Activated T-helper 17 cell treated with anti-CD3 and anti-CD28 coated beads, Interleukin-2, amount 50 U/mL, for 72 hours (primary cell): Measurements from ENCODE around the gene TUFT1. TPM values are rescaled to one million over a fixed set of nuclear protein-coding genes. Genes with fewer than 3 reads are reported as not detected.

ENCODE experiments used
- ATAC-seq: fragments of 150-1000 bp; cut with Tn5 transposase; replicated peaks from 2 replicates; pipeline ENCODE4 v1.10.0; 2021; ENCODE audit warnings: mild to moderate bottlenecking, moderate library complexity
- H3K27ac Mint-ChIP-seq: one replicate; pipeline ENCODE4 v1.8.0; 2022; ENCODE audit warnings: mixed read lengths
- H3K27me3 Mint-ChIP-seq: one replicate; pipeline ENCODE4 v1.8.0; 2022; ENCODE audit warnings: mixed read lengths
- H3K36me3 Mint-ChIP-seq: one replicate; pipeline ENCODE4 v1.8.0; 2022; ENCODE audit warnings: low read depth, mild to moderate bottlenecking, mixed read lengths
- H3K4me1 Mint-ChIP-seq: one replicate; pipeline ENCODE4 v1.8.0; 2022; ENCODE audit warnings: mixed read lengths
- H3K4me3 Mint-ChIP-seq: one replicate; pipeline ENCODE4 v1.8.0; 2022; ENCODE audit warnings: mild to moderate bottlenecking, mixed read lengths
- H3K9me3 Mint-ChIP-seq: one replicate; pipeline ENCODE4 v1.8.0; 2022; ENCODE audit warnings: mixed read lengths
- total RNA-seq, 2 donors: library from RNA; stranded (reverse); gene quantifications; one replicate each; pipeline ENCODE4 v1.2.3, GENCODE V29; 2022

TUFT1 gene, protein sequence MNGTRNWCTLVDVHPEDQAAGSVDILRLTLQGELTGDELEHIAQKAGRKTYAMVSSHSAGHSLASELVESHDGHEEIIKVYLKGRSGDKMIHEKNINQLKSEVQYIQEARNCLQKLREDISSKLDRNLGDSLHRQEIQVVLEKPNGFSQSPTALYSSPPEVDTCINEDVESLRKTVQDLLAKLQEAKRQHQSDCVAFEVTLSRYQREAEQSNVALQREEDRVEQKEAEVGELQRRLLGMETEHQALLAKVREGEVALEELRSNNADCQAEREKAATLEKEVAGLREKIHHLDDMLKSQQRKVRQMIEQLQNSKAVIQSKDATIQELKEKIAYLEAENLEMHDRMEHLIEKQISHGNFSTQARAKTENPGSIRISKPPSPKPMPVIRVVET
- 1 to 10 TPM; 3.7 to 5.8 TPM for total RNA-seq

DNA sequence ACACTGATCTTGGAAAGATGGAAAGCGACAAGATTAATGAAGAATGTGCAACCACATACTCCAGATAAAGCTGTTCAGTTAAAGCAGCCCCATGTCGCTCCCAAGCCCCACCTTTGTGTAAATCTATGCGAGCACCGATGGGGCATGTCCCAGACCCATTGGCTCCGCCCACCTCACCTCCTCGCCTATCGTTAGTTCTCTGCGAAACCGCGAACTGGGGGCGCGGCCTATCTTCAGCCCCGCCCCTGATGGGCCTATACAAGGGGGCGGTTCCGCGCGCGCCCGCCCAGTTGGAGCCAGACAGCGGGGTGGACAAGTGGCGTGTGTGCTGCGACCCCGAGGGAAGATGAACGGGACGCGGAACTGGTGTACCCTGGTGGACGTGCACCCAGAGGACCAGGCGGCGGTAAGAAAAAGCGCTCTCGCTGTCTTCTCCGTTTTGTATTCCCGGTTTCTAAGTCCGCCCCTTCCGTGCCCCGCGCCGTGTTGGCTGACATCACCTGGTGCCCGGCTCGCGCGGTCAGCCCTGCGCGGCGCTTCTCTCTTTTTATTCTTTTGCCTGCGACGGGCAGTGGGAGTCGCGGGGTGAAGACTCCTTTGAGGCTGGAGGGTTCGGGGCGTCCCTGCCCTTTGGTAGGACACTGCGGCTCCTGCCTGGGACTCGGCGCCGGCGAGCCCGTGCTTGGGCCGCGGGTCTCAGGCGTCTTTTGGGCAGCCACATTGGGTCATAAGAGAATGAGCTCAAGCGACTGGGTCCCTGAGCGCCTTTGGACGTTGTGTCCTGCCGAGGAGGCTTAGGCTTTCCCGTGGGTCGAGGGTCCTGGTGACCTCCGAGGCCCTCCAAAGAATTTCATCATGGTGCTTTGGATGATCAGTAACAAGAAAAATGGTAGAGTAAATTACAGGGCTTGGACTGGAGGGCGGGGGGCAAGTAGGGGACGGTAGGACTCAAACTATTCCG is at the start of gene TUFT1:
TSS of gene TUFT1 (plus strand) at position 289 of the 961 bp plus-strand sequence. CDS start at position 347, 58 bp downstream.
- H3K36me3 Mint-ChIP-seq, result no peaks in the 10 kb centered on the region
- peak; percentile 98 for ATAC-seq
- H3K27me3 Mint-ChIP-seq, result no peaks in the 10 kb centered on the region
- H3K9me3 Mint-ChIP-seq, result no peaks in the 10 kb centered on the region
- H3K4me3 Mint-ChIP-seq, result peak within 1 kb of the TSS; percentile 95
- peaks cover 12% of the 10 kb centered on the region for H3K4me1 Mint-ChIP-seq
- peak within 1 kb of the TSS; percentile 85 for H3K27ac Mint-ChIP-seq

DNA sequence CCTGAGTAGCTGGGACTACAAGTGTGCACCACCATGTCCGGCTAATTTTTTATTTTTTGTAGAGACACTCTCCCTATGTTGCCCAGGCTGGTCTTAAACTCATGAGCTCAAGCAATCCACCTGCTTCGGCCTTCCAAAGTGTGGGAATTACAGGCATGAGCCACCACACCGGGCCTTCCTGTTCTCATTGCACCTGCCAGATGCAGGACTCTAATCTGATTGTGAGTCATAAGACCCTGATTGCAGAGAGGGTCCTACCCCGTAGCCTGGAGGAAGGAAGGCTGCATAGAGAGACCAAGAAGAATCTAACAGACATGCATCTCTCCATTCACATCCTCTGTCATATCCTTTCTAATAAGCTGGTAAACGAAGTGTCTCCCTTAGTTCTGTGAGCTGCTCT is 48.5 kb upstream of the TUFT1 start:
- Mint-ChIP-seq H3K36me3 (no peaks in the 10 kb centered on the region), H3K4me1 (peaks cover 6% of the 10 kb centered on the region), H3K9me3 (no peaks in the 10 kb centered on the region), H3K27ac (no peak overlapping the region), H3K4me3 (no peak overlapping the region), H3K27me3 (no peaks in the 10 kb centered on the region)
- ATAC-seq, result no peak

DNA sequence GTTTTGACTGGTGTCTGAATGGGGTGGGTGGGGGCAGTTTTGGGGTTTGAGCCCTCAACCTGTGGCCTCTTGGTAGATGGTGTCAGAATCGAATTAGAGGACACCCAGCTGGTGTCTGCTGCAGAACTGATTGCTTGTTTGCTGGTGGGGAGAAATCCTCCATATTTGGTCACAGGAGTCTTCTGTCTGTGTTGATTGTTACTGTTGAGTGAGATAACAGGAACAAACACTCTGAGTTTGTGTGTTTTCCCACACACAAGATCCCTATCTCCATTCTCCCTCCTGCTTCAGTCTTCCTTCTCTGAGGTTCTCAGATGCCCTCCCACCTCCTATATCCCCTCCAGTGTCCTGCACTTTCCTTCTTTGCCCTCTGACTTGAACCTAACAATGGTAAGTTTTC is 48.0 kb upstream of the TUFT1 start:
- Mint-ChIP-seq H3K4me3 (no peak overlapping the region), H3K4me1 (peaks cover 6% of the 10 kb centered on the region), H3K36me3 (no peaks in the 10 kb centered on the region), H3K27me3 (no peaks in the 10 kb centered on the region), H3K27ac (no peak overlapping the region), H3K9me3 (no peaks in the 10 kb centered on the region)
- ATAC-seq, result no peak

DNA sequence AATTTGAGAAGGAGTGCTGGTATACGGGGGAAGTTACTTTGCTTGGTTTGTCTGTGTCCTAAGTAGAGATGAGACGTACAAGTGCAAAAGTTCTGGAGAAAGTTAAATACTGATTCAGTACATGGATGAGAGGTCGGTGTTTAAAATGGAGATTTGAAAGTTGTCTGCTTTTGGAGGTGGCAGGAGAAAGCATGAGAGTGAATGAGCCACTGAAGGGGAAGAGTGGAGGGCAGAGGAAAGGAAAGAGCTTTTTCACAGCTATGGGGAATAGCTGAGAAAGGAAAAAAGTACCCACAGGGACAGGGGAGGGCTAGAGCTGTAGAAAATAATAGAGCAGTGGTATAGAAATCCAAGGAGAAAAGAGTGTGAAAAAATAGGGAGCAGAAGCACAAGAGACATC is 47.1 kb upstream of the TUFT1 start:
- no peak for ATAC-seq
- Mint-ChIP-seq H3K9me3 (no peaks in the 10 kb centered on the region), H3K36me3 (no peaks in the 10 kb centered on the region)

DNA sequence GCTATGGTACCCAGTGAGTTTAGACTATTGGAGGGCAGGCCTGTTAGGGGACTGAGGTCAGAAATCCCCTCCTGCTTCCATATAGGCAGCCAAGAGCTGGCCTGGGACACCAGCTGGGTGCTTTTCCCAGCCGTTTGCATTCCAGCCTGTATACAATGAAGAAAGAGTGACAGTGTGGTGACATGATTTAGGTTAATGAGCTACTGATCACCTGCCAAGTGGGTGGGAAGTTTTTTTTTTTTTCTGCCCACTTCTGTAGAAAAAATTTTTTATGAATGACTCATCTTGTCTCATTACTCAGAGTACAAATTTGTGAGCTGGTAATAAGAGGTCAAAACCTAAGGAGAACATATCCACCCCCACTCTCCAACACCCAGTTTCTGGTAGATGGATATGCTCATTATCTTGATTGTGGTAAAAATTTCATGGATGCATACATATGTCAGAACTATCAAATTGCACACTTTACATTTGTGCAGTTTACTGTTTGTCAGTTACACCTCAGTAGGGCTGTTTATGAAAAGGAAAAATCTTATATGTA is 45.3 kb upstream of the TUFT1 start:
- ATAC-seq, result peak; percentile 91
- no peaks in the 10 kb centered on the region for H3K27me3 Mint-ChIP-seq

More for the DNA sequence above, 47.1 kb upstream of the TUFT1 start:
- H3K4me1 Mint-ChIP-seq, result peaks cover 6% of the 10 kb centered on the region
- no peak overlapping the region for H3K27ac Mint-ChIP-seq
- H3K4me3 Mint-ChIP-seq, result no peak overlapping the region
- no peaks in the 10 kb centered on the region for H3K27me3 Mint-ChIP-seq

GRCh38 chr1:151495316-151495715 is 44.8 kb upstream of the TUFT1 start:
- H3K27me3 Mint-ChIP-seq, result no peaks in the 10 kb centered on the region
- H3K4me3 Mint-ChIP-seq, result no peak overlapping the region
- no peaks in the 10 kb centered on the region for H3K9me3 Mint-ChIP-seq
- peaks cover 6% of the 10 kb centered on the region for H3K4me1 Mint-ChIP-seq
- ATAC-seq, result no peak
- H3K27ac Mint-ChIP-seq, result no peak overlapping the region
- H3K36me3 Mint-ChIP-seq, result no peaks in the 10 kb centered on the region

More for the DNA sequence above, 45.3 kb upstream of the TUFT1 start:
- Mint-ChIP-seq H3K4me3 (no peak overlapping the region), H3K36me3 (no peaks in the 10 kb centered on the region), H3K9me3 (no peaks in the 10 kb centered on the region), H3K4me1 (peaks cover 6% of the 10 kb centered on the region), H3K27ac (no peak overlapping the region)

GRCh38 chr1:151499365-151499764 is 40.7 kb upstream of the TUFT1 start:
- Mint-ChIP-seq H3K9me3 (no peaks in the 10 kb centered on the region), H3K4me3 (no peak overlapping the region), H3K27me3 (no peaks in the 10 kb centered on the region), H3K4me1 (peaks cover 6% of the 10 kb centered on the region), H3K36me3 (no peaks in the 10 kb centered on the region), H3K27ac (no peak overlapping the region)
- no peak for ATAC-seq

DNA sequence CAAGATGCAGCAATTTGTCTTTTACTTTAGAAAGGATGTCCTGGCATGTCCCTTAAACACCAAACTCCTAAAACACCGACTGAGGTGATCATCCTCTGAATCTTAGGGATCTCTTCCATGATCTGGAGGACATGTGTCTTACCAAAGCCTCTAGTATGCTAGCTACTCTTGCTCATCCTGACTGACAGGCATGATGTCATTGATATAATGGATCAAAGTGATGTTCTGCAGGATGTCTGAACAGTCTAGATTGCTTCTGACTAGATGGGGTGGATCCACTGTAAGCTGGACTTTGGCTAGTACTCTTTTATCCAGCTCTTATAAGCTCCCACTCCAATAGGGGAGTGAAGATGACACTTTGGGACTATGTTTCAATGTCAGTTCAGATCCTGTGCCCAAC is 40.2 kb upstream of the TUFT1 start:
- Mint-ChIP-seq H3K27ac (no peak overlapping the region), H3K27me3 (no peaks in the 10 kb centered on the region), H3K4me1 (peaks cover 2% of the 10 kb centered on the region), H3K9me3 (no peaks in the 10 kb centered on the region), H3K36me3 (no peaks in the 10 kb centered on the region), H3K4me3 (no peak overlapping the region)
- ATAC-seq, result no peak

GRCh38 chr1:151501474-151501873 is 38.6 kb upstream of the TUFT1 start:
- Mint-ChIP-seq H3K27ac (no peak overlapping the region), H3K36me3 (no peaks in the 10 kb centered on the region), H3K4me1 (no peaks in the 10 kb centered on the region), H3K4me3 (no peak overlapping the region), H3K27me3 (no peaks in the 10 kb centered on the region), H3K9me3 (no peaks in the 10 kb centered on the region)
- ATAC-seq, result no peak

GRCh38 chr1:151502035-151502700 is 37.9 kb upstream of the TUFT1 start:
- no peak for ATAC-seq

GRCh38 chr1:151502859-151503780 is 37.0 kb upstream of the TUFT1 start:
- no peak overlapping the region for H3K27ac Mint-ChIP-seq
- H3K4me1 Mint-ChIP-seq, result peaks cover 5% of the 10 kb centered on the region
- peak; percentile 46 for ATAC-seq

More at GRCh38 chr1:151502035-151502700, 37.9 kb upstream of the TUFT1 start:
- H3K27me3 Mint-ChIP-seq, result no peaks in the 10 kb centered on the region
- H3K9me3 Mint-ChIP-seq, result no peaks in the 10 kb centered on the region
- H3K4me1 Mint-ChIP-seq, result peaks cover 2% of the 10 kb centered on the region
- H3K27ac Mint-ChIP-seq, result no peak overlapping the region
- H3K4me3 Mint-ChIP-seq, result no peak overlapping the region
- no peaks in the 10 kb centered on the region for H3K36me3 Mint-ChIP-seq

GRCh38 chr1:151504252-151504651 is 35.9 kb upstream of the TUFT1 start:
- H3K4me1 Mint-ChIP-seq, result peaks cover 5% of the 10 kb centered on the region
- no peaks in the 10 kb centered on the region for H3K36me3 Mint-ChIP-seq
- ATAC-seq, result no peak
- H3K27me3 Mint-ChIP-seq, result no peaks in the 10 kb centered on the region
- no peak overlapping the region for H3K27ac Mint-ChIP-seq
- no peaks in the 10 kb centered on the region for H3K9me3 Mint-ChIP-seq
- no peak overlapping the region for H3K4me3 Mint-ChIP-seq

More at GRCh38 chr1:151502859-151503780, 37.0 kb upstream of the TUFT1 start:
- Mint-ChIP-seq H3K4me3 (no peak overlapping the region), H3K9me3 (no peaks in the 10 kb centered on the region), H3K36me3 (no peaks in the 10 kb centered on the region), H3K27me3 (no peaks in the 10 kb centered on the region)

- Mint-ChIP-seq H3K27ac (no peak overlapping the region), H3K27me3 (no peaks in the 10 kb centered on the region), H3K36me3 (no peaks in the 10 kb centered on the region), H3K9me3 (no peaks in the 10 kb centered on the region), H3K4me3 (no peak overlapping the region), H3K4me1 (peaks cover 5% of the 10 kb centered on the region)
- no peak for ATAC-seq
Measured at GRCh38 chr1:151504759-151505158, 35.4 kb upstream of the TUFT1 start.
